Upper lobe of right lung (tissue), 1 donor: Measurements from ENCODE around the gene SEC24C. TPM values are rescaled to one million over a fixed set of nuclear protein-coding genes. Genes with fewer than 3 reads are reported as not detected.

Source experiments
- ATAC-seq: fragments of 200-7000 bp; cut with Tn5 transposase; one replicate; pipeline ENCODE4 v1.9.1; 2020; ENCODE audit warnings: mild to moderate bottlenecking, moderate library complexity
- DNase-seq: peaks from one replicate; pipeline ENCODE4 v3.0.0-alpha.2; 2020
- H3K27ac ChIP-seq: fragments of 200-600 bp; one replicate; pipeline ENCODE4 v1.8.0; 2022
- H3K27me3 ChIP-seq: fragments of 200-600 bp; one replicate; pipeline ENCODE4 v1.8.0; 2022; ENCODE audit warnings: mild to moderate bottlenecking
- H3K36me3 ChIP-seq: fragments of 200-600 bp; one replicate; pipeline ENCODE4 v1.8.0; 2022
- H3K4me1 ChIP-seq: fragments of 200-600 bp; one replicate; pipeline ENCODE4 v1.8.0; 2022
- H3K4me3 ChIP-seq: fragments of 200-600 bp; one replicate; pipeline ENCODE4 v1.8.0; 2022; ENCODE audit warnings: mild to moderate bottlenecking
- H3K9me3 ChIP-seq: fragments of 200-600 bp; one replicate; pipeline ENCODE4 v1.8.0; 2022
- intact Hi-C: fragments of 100-400 bp; cut with DNase I; formaldehyde crosslinking; loops from one replicate; pipeline ENCODE4 v1.11.0; 2022
- total RNA-seq: library from RNA; stranded (reverse); fragmentation: NEBNext Ultra II Directional; extraction: Animal tissue kit (Norgen Biotek cat#: 25700); gene quantifications from one replicate; pipeline ENCODE4 v1.2.1, GENCODE V29; 2021
- TF ChIP-seq, protein P1 (sequence below): fragments of 200-600 bp; IDR thresholded peaks from one replicate; pipeline ENCODE4 v1.8.0; 2022; ENCODE audit warnings: antibody characterized with exemption
- donor health status: DM: no; HTN: yes; CAD: no; lungs with severe emphysema.

The SEC24C gene
- total RNA-seq, 1 donor from 2014 or later, result 71.0 TPM

DNA sequence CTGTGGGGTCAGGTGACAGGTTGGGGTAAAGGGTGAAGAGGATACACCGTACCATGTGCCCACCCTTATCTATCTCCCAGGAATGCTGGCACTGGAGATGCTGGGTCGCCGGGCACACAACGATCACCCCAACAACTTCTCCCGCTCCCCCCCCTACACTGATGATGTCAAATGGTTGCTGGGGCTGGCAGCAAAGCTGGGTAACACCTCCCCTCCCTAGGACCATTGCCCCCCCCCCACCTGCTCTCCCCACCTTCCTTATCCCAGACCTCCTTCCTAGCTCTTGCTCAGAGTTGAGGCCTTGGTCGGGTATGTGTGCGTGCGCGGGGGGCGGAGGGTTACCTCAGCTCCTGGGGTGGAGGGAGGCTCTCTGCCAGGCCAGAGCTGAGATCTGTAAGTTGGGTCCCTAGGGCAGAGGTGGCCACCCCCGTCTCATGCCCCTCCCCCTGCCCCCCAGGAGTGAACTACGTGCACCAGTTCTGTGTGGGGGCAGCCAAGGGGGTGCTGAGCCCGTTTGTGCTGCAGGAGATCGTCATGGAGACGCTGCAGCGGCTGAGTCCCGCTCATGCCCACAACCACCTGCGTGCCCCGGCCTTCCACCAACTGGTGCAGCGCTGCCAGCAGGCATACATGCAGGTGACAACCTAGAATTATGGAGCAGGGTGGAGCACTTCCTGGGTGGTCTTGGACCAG is 56.5 kb downstream of the SEC24C start:
- no peaks in the 10 kb centered on the region for H3K9me3 ChIP-seq
- no peaks in the 10 kb centered on the region for H3K4me1 ChIP-seq
- TF ChIP-seq, protein P1, sequence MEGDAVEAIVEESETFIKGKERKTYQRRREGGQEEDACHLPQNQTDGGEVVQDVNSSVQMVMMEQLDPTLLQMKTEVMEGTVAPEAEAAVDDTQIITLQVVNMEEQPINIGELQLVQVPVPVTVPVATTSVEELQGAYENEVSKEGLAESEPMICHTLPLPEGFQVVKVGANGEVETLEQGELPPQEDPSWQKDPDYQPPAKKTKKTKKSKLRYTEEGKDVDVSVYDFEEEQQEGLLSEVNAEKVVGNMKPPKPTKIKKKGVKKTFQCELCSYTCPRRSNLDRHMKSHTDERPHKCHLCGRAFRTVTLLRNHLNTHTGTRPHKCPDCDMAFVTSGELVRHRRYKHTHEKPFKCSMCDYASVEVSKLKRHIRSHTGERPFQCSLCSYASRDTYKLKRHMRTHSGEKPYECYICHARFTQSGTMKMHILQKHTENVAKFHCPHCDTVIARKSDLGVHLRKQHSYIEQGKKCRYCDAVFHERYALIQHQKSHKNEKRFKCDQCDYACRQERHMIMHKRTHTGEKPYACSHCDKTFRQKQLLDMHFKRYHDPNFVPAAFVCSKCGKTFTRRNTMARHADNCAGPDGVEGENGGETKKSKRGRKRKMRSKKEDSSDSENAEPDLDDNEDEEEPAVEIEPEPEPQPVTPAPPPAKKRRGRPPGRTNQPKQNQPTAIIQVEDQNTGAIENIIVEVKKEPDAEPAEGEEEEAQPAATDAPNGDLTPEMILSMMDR, result no peak
- DNase-seq (peak; percentile 45), ATAC-seq (peak; percentile 1)
- intact Hi-C loops, result no loop called here
- H3K4me3 ChIP-seq, result no peak overlapping the region
- peaks cover 98% of the 10 kb centered on the region for H3K36me3 ChIP-seq
- no peaks in the 10 kb centered on the region for H3K27me3 ChIP-seq
- H3K27ac ChIP-seq, result no peak overlapping the region

DNA sequence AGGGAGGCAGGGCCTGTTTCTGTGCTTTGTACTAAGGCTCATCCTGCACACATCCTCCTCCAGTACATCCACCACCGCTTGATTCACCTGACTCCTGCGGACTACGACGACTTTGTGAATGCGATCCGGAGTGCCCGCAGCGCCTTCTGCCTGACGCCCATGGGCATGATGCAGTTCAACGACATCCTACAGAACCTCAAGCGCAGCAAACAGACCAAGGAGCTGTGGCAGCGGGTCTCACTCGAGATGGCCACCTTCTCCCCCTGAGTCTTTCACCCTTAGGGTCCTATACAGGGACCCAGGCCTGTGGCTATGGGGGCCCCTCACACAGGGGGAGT is 57.0 kb downstream of the SEC24C start:
- intact Hi-C loops, result no loop called here
- TF ChIP-seq, protein P1, result no peak
- no peak for ATAC-seq
- Histone ChIP-seq H3K9me3 (no peaks in the 10 kb centered on the region), H3K4me3 (no peak overlapping the region), H3K27me3 (no peaks in the 10 kb centered on the region), H3K36me3 (peaks cover 98% of the 10 kb centered on the region), H3K27ac (no peak overlapping the region), H3K4me1 (no peaks in the 10 kb centered on the region)
- DNase-seq, result no peak

GRCh38 chr10:73802276-73802991 is 58.3 kb downstream of the SEC24C start:
- Histone ChIP-seq H3K27me3 (no peaks in the 10 kb centered on the region), H3K4me3 (no peak overlapping the region), H3K4me1 (peaks cover 3% of the 10 kb centered on the region), H3K36me3 (peaks cover 98% of the 10 kb centered on the region), H3K27ac (no peak overlapping the region), H3K9me3 (no peaks in the 10 kb centered on the region)
- intact Hi-C loops, result no loop called here
- ATAC-seq, result no peak
- no peak for DNase-seq
- TF ChIP-seq, protein P1, result no peak

DNA sequence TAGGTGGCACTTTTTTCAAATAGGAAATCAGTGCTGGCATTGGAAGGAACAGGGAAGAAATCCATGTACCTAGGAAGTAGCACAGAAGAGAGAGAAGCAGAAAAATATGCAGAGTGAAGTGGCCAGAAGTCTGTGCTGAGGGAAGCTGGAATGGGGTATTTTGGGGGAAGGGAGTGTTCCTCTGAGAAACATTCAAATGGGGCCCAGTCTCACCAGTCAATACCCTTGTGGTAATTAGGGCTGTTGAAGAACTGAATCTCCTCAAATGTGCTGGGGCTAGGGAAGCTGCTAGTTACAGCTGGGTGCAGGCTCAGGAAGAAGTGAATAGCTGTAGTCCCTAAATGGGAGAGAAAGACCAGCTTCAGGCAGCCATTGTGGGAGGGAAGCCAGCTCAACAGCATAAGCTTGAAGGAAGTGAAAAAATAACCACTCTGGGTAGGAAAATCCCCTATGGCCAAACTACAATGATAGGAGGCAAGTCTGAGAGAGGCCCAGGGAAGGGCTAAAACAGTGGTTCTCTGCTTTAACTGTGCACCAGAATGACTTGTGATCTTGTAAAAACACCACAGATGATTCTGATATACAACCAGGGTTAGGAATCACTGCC is 59.6 kb downstream of the SEC24C start:
- peaks cover 95% of the 10 kb centered on the region for H3K36me3 ChIP-seq
- DNase-seq, result no peak

GRCh38 chr10:73806176-73806950 is 62.2 kb downstream of the SEC24C start:
- Histone ChIP-seq H3K4me1 (peaks cover 13% of the 10 kb centered on the region), H3K4me3 (no peak overlapping the region), H3K36me3 (peaks cover 70% of the 10 kb centered on the region), H3K9me3 (no peaks in the 10 kb centered on the region), H3K27ac (no peak overlapping the region), H3K27me3 (no peaks in the 10 kb centered on the region)
- ATAC-seq, result no peak
- TF ChIP-seq, protein P1, result no peak
- DNase-seq, result peak; percentile 47
- intact Hi-C loops, result no loop called here

More for the DNA sequence above, 59.6 kb downstream of the SEC24C start:
- Histone ChIP-seq H3K4me1 (peaks cover 4% of the 10 kb centered on the region), H3K27ac (no peak overlapping the region), H3K27me3 (no peaks in the 10 kb centered on the region), H3K4me3 (no peak overlapping the region), H3K9me3 (no peaks in the 10 kb centered on the region)
- intact Hi-C loops, result no loop called here
- no peak for ATAC-seq
- TF ChIP-seq, protein P1, result no peak
